Chondrocyte (in vitro differentiated cells): ENCODE measurements around the gene GAN. TPM values are rescaled to one million over a fixed set of nuclear protein-coding genes. Genes with fewer than 3 reads are reported as not detected.

Experiments used
- DNase-seq: peaks from one replicate; pipeline ENCODE4 v3.0.0; 2021; ENCODE audit warnings: mixed read lengths, low spot score
- H3K27ac Mint-ChIP-seq: one replicate; pipeline ENCODE4 v1.8.0; 2021; ENCODE audit warnings: mild to moderate bottlenecking, moderate library complexity, mixed read lengths; ENCODE audit not compliant: unreplicated experiment
- H3K27me3 Mint-ChIP-seq: 2 replicates; pipeline ENCODE4 v1.8.0; 2021; ENCODE audit warnings: low read depth, mixed read lengths
- H3K36me3 Mint-ChIP-seq: 2 replicates; pipeline ENCODE4 v1.8.0; 2021; ENCODE audit warnings: low read depth, mixed read lengths
- H3K4me1 Mint-ChIP-seq: 2 replicates; pipeline ENCODE4 v1.8.0; 2021; ENCODE audit warnings: low read depth, mild to moderate bottlenecking, mixed read lengths
- H3K4me3 Mint-ChIP-seq: one replicate; pipeline ENCODE4 v1.8.0; 2021; ENCODE audit warnings: mild to moderate bottlenecking, moderate library complexity, mixed read lengths; ENCODE audit not compliant: unreplicated experiment
- H3K9me3 Mint-ChIP-seq: 2 replicates; pipeline ENCODE4 v1.8.0; 2021; ENCODE audit warnings: low read depth, mixed read lengths
- CTCF ChIP-seq: fragments of 200-600 bp; sonication (generic); IDR thresholded peaks from 2 replicates; pipeline ENCODE4 v1.5.0; 2021; ENCODE audit warnings: antibody characterized with exemption, mild to moderate bottlenecking, moderate library complexity
- total RNA-seq: library from RNA; stranded (reverse); gene quantifications from 3 replicates; pipeline ENCODE4 v1.2.1, GENCODE V29; 2021

Gene GAN
- total RNA-seq, 1 donor from 2014 or later = 18.0 TPM

DNA sequence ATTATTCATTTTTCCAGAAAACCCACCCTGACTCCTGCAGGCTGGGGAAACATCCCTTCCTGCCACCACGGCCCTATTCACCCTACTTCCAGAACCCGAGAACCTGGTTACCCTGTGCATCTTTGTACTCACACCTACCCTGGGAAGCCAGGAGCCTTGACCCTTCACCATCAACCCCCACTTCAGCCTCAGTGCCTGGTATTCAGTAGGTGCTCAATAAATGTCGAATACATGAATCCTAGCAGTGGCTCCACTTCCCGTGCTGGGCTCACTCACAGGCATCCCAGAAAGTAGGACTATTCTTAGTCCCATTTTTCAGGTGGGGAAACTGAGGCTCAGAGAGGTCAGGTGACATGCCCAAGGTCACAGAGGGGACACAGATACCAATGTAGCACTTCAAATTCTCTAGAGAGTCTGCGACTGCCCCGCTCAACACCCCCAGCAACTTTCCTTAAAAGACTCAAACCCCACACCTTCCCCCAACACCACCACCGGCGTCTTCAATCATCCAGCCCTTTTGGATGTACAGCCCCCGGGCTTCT is 93.7 kb downstream of the GAN start:
- DNase-seq = no peak
- Mint-ChIP-seq H3K4me1 (peaks cover 22% of the 10 kb centered on the region), H3K36me3 (no peaks in the 10 kb centered on the region), H3K4me3 (no peak overlapping the region), H3K27me3 (no peaks in the 10 kb centered on the region), H3K9me3 (no peaks in the 10 kb centered on the region), H3K27ac (no peak overlapping the region)
- TF ChIP-seq CTCF = no peak

- Mint-ChIP-seq H3K4me1 (peaks cover 22% of the 10 kb centered on the region), H3K27ac (no peak overlapping the region), H3K9me3 (no peaks in the 10 kb centered on the region), H3K36me3 (no peaks in the 10 kb centered on the region), H3K4me3 (no peak overlapping the region), H3K27me3 (no peaks in the 10 kb centered on the region)
- DNase-seq = no peak
- TF ChIP-seq CTCF = no peak
Measured at GRCh38 chr16:81409016-81409556, 94.3 kb downstream of the GAN start.

- TF ChIP-seq CTCF = no peak
- H3K36me3 Mint-ChIP-seq = no peaks in the 10 kb centered on the region
- H3K4me1 Mint-ChIP-seq = peaks cover 17% of the 10 kb centered on the region
- no peaks in the 10 kb centered on the region for H3K9me3 Mint-ChIP-seq
- peak overlapping the region; percentile 9 for H3K4me3 Mint-ChIP-seq
- no peak overlapping the region for H3K27ac Mint-ChIP-seq
- DNase-seq = no peak
- no peaks in the 10 kb centered on the region for H3K27me3 Mint-ChIP-seq
Measured at GRCh38 chr16:81410643-81411293, 96.0 kb downstream of the GAN start.

- Mint-ChIP-seq H3K36me3 (no peaks in the 10 kb centered on the region), H3K4me1 (peaks cover 5% of the 10 kb centered on the region), H3K4me3 (no peak overlapping the region), H3K9me3 (no peaks in the 10 kb centered on the region), H3K27me3 (no peaks in the 10 kb centered on the region), H3K27ac (no peak overlapping the region)
- DNase-seq = no peak
- no peak for TF ChIP-seq CTCF
Measured at GRCh38 chr16:81413245-81413990, 98.7 kb downstream of the GAN start.

DNA sequence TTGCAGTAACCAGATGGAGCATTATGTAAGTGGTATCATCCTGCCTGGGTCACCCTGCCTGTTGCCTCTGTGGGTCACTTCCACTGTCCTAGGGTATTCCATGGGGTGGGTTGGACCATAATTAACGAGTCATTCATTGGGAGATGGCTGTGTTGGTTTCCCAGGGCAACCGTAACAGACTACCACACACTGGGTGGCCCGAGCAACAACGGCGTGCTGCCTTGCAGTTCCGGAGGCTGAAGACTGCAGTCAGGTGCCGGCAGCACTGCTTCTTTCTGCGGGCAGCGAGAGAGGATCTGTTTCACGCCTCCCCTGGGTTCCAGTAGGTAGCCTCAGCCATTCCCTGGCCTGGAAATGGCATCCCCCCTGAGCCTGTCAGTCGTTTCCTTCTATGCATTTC is 101.0 kb downstream of the GAN start:
- Mint-ChIP-seq H3K27me3 (no peaks in the 10 kb centered on the region), H3K27ac (no peak overlapping the region)

More for the DNA sequence above, 101.0 kb downstream of the GAN start:
- TF ChIP-seq CTCF = no peak
- H3K36me3 Mint-ChIP-seq = no peaks in the 10 kb centered on the region
- no peak for DNase-seq
- no peak overlapping the region for H3K4me3 Mint-ChIP-seq
- H3K4me1 Mint-ChIP-seq = peaks cover 3% of the 10 kb centered on the region
- H3K9me3 Mint-ChIP-seq = no peaks in the 10 kb centered on the region
